ENCODE measurements around the gene LYRM9. TPM values are rescaled to one million over a fixed set of nuclear protein-coding genes. Genes with fewer than 3 reads are reported as not detected.
A peak's percentile ranks its signal among the peaks of the same experiment; 100 is the strongest.

The LYRM9 gene
- total RNA-seq (2022) (6.4 and 7.4 TPM in 2 replicates), Bru-seq, nascent RNA (percentile 48 among the genes with signal in this experiment), BruChase-seq, experiment 1, labeled RNA remaining after a 6-hour chase (percentile 68 among the genes with signal in this experiment), BruChase-seq, experiment 2, labeled RNA remaining after a 2-hour chase (percentile 54 among the genes with signal in this experiment)
- long read RNA-seq, partial matches to known transcripts, result 1 of 3 reads
- long read RNA-seq, other reads (novel, unspliced or antisense), result 1 of 3 reads

DNA sequence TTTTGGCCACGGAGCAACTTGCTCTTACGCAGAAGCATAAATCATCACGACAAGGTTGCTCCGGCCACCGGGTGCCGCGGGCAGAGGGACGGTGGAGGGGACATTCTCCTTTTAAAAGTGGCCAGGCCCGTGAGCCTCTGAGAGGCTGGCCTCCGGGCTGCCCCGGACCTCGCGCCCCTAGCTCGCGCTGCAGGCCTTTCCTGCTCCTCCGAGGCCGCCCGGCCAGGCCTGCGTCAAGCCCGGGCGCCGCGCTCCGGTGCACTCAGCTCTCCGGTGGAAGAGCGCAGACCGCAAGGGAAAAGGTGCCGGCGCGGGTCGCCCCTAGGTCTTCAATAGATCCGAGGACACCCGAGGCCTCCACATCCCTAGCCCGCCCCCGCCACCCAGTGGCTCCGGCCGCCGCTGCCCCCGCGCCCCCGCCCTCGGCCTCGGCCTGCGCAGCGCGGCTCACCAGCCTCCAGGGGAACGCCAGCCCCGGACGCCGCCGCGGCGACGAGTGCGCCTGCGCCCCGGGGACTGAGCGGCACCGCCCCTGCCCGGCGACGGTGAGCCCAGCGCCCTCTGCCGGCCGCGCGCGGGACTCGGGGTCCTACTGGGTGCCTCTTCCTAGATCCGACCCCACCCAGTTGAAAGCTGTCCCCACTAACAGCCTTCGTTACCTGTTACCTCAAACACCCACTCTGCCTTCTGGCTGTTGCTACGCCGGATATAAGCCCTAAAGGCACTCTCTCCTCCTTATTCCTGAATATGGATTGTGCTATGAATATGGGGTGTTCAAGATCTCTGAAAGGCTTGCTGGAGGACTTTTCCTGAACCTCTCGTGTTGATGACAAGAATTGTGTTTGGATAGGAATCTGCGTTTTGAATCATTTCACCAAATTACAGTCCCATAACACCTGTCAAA, at the start of gene LYRM9:
TSS of gene LYRM9 (minus strand) at position 500 of the 904 bp plus-strand sequence. CDS start 10,671 bp downstream, outside the sequence.
- intact Hi-C loops (cut with micrococcal nuclease), result loop anchor here (2.0 kb wide), 1 partner anchor 148 kb away; no protein-coding TSS in a partner anchor
- peaks cover 28% of the 10 kb centered on the region for H3K27me3 Mint-ChIP-seq (ENCODE audit: insufficient read depth, unreplicated experiment)
- H3K36me3 Mint-ChIP-seq (ENCODE audit: insufficient read depth, unreplicated experiment), result no peaks in the 10 kb centered on the region
- no TSS peak for BruUV-seq (replicated peaks)
- POLR2A ChIA-PET, result interaction anchor here (0.6 to 1.8 kb wide), 7 partner anchors 8 to 427 kb away, joined by 3 to 6 read pairs (median 3); no protein-coding TSS in a partner anchor
- peak; percentile 81 for DNase-seq (ENCODE audit: unreplicated experiment)
- peak within 1 kb of the TSS; percentile 70 for H3K4me3 Mint-ChIP-seq (ENCODE audit: unreplicated experiment)
- TF ChIP-seq, protein P1, sequence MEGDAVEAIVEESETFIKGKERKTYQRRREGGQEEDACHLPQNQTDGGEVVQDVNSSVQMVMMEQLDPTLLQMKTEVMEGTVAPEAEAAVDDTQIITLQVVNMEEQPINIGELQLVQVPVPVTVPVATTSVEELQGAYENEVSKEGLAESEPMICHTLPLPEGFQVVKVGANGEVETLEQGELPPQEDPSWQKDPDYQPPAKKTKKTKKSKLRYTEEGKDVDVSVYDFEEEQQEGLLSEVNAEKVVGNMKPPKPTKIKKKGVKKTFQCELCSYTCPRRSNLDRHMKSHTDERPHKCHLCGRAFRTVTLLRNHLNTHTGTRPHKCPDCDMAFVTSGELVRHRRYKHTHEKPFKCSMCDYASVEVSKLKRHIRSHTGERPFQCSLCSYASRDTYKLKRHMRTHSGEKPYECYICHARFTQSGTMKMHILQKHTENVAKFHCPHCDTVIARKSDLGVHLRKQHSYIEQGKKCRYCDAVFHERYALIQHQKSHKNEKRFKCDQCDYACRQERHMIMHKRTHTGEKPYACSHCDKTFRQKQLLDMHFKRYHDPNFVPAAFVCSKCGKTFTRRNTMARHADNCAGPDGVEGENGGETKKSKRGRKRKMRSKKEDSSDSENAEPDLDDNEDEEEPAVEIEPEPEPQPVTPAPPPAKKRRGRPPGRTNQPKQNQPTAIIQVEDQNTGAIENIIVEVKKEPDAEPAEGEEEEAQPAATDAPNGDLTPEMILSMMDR (IDR thresholded peaks at IDR 0.05; ENCODE audit: unreplicated experiment), result peak; percentile 87
- H3K4me1 Mint-ChIP-seq (ENCODE audit: insufficient read depth, unreplicated experiment), result peaks cover 5% of the 10 kb centered on the region
- peak within 1 kb of the TSS; percentile 32 for H3K27ac Mint-ChIP-seq (ENCODE audit: low read depth, unreplicated experiment)
- CTCF ChIA-PET, result interaction anchor here (0.6 to 4.3 kb wide), 51 partner anchors 9 to 513 kb away, joined by 3 to 62 read pairs (median 3); partner anchors contain the start of gene NOS2
- no peaks in the 10 kb centered on the region for H3K9me3 Mint-ChIP-seq (ENCODE audit: unreplicated experiment)

DNA sequence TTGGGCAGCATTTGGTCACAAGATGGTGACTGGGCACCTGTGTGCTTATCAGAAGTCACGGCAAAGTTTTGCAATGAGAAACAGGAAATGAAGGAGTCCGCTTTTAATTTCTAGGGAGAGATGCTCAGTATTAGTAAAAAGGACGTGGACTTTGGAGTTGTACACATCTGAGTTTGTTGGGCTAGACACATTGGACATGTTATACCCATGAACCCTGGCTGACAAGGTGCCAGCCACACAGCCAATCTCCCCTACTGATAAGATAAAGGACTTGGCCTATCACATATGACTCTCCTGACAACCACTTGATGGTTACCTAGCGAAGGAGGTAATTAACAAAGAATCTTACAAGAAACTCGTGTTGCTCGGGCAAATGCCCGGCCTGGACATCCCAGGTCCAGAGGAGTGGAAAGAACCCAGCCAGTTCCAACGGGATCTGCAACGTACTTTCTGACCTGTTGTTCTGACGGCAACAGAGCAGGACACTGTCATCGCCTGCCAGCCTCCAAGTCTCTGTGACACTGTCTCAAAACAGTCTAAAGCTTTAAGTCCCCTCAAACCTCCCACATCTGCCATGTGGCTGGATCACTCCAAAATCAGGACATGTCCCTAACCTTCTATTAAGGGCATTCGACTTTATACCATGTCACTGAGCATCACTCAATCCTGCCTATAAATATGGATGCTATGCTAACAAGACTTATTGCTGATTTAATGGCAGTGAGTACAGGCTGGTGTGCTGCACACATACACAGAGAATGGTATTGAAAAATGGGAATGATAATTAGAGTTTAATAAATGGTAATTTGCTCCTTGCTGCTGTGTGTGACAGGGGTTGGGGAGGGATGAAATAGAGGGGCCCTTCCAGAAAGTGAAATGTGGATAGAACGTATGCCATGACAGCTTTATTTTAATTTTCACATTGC, 47.6 kb upstream of the LYRM9 start:
- intact Hi-C loops (cut with micrococcal nuclease), result no loop called here
- H3K27me3 Mint-ChIP-seq (ENCODE audit: insufficient read depth, unreplicated experiment), result peaks cover 2% of the 10 kb centered on the region
- no peaks in the 10 kb centered on the region for H3K36me3 Mint-ChIP-seq (ENCODE audit: insufficient read depth, unreplicated experiment)
- no peak overlapping the region for H3K4me3 Mint-ChIP-seq (ENCODE audit: unreplicated experiment)
- H3K9me3 Mint-ChIP-seq (ENCODE audit: unreplicated experiment), result no peaks in the 10 kb centered on the region
- no peak overlapping the region for H3K27ac Mint-ChIP-seq (ENCODE audit: low read depth, unreplicated experiment)
- H3K4me1 Mint-ChIP-seq (ENCODE audit: insufficient read depth, unreplicated experiment), result no peaks in the 10 kb centered on the region
- ChIA-PET POLR2A (no interaction called here), CTCF (no interaction called here)
- DNase-seq (ENCODE audit: unreplicated experiment), result no peak
- TF ChIP-seq, protein P1 (IDR thresholded peaks at IDR 0.05; ENCODE audit: unreplicated experiment), result no peak
- no TSS peak for BruUV-seq (replicated peaks)

DNA sequence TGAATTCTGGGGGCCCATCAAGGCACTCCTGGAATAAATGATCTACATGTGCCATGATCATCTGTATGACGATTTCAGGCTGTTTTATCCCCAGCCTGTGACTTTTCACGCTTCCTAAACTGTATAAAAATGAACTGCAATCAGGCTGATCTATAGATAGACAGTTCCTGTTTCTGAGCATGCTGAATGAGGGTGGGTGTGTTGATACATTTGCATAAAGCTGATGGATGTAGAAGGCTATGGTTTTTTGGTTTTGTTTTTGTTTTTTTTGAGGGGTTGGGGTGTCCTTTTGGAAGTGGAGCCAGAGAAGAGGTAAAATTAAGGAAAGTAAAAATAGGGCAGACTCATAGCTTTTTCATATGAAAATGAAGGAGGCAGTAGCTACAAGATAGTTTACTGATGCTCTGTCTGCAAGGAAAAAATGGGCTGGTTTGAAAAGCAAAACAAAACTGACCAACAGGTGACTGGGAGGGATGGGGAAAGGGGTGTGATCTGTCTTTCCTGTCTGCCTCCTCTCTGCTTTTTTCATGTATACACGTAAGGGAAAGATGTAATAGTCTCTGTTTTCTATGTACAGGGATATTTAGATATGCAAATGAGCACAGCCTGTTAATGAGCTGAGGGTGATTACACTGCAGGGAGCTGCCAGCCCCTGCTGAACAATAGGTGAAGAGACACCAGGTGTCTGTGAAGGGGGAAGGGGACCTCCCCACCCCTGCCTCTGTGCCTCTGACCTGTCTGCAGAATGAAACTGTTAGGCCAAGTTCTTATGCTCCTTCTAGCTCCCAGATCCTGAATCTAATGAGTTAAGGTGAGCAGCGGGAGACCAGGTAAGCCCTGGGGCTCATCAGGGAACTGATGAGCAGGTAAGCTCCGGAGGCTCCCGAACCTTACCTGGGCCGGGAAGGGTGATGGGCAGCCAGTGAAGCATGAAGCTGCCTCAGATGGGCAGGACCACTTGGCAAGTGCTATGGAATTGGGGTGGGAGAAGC, 46.6 kb upstream of the LYRM9 start:
- Mint-ChIP-seq H3K27ac (ENCODE audit: low read depth, unreplicated experiment) (no peak overlapping the region), H3K4me1 (ENCODE audit: insufficient read depth, unreplicated experiment) (no peaks in the 10 kb centered on the region), H3K27me3 (ENCODE audit: insufficient read depth, unreplicated experiment) (peaks cover 12% of the 10 kb centered on the region), H3K9me3 (ENCODE audit: unreplicated experiment) (no peaks in the 10 kb centered on the region), H3K36me3 (ENCODE audit: insufficient read depth, unreplicated experiment) (no peaks in the 10 kb centered on the region), H3K4me3 (ENCODE audit: unreplicated experiment) (no peak overlapping the region)
- TF ChIP-seq, protein P1 (IDR thresholded peaks at IDR 0.05; ENCODE audit: unreplicated experiment), result no peak
- no peak for DNase-seq (ENCODE audit: unreplicated experiment)
- intact Hi-C loops (cut with micrococcal nuclease), result no loop called here
- ChIA-PET CTCF (interaction anchor here (0.7 kb wide), 1 partner anchor 47 kb away, joined by 3 read pairs; the partner anchor contains the start of gene LYRM9), POLR2A (no interaction called here)
- no TSS peak for BruUV-seq (replicated peaks)
